HEK293T (cell line): ENCODE data around the gene NCOA5.

ENCODE experiments used
- ARNT ChIP-seq: fragments of 450-650 bp; IDR thresholded peaks from 2 replicates; pipeline ENCODE4 v1.6.1; 2017; ENCODE audit warnings: mild to moderate bottlenecking
- FOXK2 ChIP-seq: fragments of 450-650 bp; IDR thresholded peaks from 2 replicates; pipeline ENCODE4 v1.6.1; 2016; ENCODE audit warnings: mild to moderate bottlenecking
- HDGF ChIP-seq: fragments of 450-650 bp; IDR thresholded peaks from 2 replicates; pipeline ENCODE4 v1.6.1; 2017; ENCODE audit warnings: antibody characterized with exemption, borderline replicate concordance
- SP1 ChIP-seq: fragments of 450-650 bp; IDR thresholded peaks from 2 replicates; pipeline ENCODE4 v1.6.1; 2017
- TARDBP ChIP-seq: fragments of 450-650 bp; IDR thresholded peaks from 2 replicates; pipeline ENCODE4 v1.6.1; 2016

DNA sequence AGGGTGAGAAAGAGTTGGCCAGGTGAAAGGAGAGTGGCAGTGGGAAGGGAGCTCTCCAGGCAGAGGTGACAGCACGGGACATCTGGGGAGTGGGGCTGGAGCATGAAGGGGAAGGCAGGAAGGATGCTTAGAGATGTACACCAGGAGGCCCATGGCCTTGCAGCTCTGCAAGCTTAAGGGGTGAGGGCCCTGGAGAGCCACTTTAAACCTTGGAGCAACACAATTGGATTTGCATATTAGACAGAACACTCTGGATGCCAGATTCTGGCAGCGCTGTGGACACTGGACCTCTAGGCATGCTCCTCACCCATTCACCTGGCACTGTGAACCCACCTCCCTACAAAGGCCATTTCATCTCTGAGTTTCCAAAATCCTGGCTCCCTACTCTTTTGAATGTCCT is 24.7 kb upstream of the NCOA5 start:
- TF ChIP-seq TARDBP: no peak
- no peak for TF ChIP-seq HDGF
- no peak for TF ChIP-seq FOXK2
- TF ChIP-seq ARNT: no peak
- TF ChIP-seq SP1: no peak
